ENCODE results near the gene ZP1. TPM values are rescaled to one million over a fixed set of nuclear protein-coding genes. Genes with fewer than 3 reads are reported as not detected.

ZP1 gene
- total RNA-seq, 6 experiments from 2014 or later = 0.13 to 0.30 (median 0.29) TPM; not detected in 3

DNA sequence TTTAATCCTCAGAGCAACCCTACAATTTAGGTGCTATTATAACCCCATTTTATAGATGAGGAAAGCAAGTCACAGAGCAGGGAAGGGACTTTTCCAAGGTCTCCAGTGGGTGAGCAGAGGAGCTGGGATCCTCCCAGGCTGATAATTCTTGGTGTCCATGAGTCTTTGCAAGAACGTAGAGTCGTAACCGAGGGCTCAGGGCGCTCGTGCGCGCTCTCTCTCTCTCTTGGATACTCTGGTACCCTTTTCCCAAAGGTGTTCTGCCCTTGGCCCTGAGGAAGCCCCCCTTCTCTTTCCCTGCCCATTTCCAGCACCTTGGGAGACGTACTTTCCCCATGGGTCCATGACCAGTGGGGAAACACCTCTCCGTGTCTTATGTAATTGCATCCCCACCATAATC, 5.2 kb upstream of the ZP1 start:
- Mint-ChIP-seq H3K4me3 (no peak overlapping the region), H3K27ac (no peak overlapping the region), H3K36me3 (ENCODE audit: low read depth) (no peaks in the 10 kb centered on the region), H3K4me1 (ENCODE audit: low read depth) (peaks cover 19% of the 10 kb centered on the region), H3K9me3 (no peaks in the 10 kb centered on the region), H3K27me3 (ENCODE audit: insufficient read depth) (peaks cover 25% of the 10 kb centered on the region)
- DNase-seq = no peak
- TF ChIP-seq, protein P1, sequence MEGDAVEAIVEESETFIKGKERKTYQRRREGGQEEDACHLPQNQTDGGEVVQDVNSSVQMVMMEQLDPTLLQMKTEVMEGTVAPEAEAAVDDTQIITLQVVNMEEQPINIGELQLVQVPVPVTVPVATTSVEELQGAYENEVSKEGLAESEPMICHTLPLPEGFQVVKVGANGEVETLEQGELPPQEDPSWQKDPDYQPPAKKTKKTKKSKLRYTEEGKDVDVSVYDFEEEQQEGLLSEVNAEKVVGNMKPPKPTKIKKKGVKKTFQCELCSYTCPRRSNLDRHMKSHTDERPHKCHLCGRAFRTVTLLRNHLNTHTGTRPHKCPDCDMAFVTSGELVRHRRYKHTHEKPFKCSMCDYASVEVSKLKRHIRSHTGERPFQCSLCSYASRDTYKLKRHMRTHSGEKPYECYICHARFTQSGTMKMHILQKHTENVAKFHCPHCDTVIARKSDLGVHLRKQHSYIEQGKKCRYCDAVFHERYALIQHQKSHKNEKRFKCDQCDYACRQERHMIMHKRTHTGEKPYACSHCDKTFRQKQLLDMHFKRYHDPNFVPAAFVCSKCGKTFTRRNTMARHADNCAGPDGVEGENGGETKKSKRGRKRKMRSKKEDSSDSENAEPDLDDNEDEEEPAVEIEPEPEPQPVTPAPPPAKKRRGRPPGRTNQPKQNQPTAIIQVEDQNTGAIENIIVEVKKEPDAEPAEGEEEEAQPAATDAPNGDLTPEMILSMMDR (IDR thresholded peaks at IDR 0.05) = no peak

DNA sequence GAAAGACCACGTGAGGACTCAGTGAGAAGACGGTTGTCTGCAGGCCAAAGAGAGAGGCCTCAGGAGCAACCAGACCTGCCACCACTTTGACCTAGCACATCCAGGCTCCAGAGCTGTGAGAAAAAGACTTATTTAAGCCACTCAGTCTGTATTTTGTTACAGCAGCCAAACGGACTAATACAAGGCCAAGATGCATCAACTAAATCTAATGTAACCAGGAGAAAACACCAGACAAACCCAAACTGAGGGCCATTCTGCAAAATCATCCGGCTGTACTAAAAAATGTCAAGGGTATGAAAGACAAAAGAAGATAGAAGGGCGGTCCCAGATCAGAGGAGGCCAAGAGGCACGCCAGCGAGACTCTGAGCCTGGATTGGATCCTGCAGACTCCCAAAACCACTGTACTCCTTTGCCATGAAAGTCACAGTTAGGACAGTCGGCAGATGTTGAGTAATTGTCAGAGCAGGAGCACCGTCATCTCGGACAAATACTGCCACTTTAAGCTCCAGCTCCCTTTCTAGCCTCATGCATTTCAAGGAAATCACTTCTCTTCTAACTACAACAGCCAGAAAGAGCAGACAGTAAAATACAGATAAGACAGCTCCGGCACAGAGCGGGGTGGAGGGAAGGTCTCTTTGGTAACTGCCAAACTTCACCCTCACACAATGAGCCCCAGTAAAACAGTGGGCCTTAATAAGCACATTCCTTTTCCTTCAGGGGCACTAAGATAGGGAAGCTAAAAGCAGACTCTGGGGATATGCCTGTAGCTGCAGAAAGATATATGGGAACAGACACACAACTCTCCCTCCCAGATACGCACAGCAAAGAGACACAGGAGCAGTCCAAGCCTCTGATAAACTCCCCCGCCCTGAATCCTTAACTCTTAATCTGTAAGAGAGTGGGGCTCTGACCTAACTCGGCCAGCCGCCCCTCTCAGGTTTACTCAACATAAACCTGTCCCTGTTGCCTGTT, 3.5 kb upstream of the ZP1 start:
- no peaks in the 10 kb centered on the region for H3K9me3 Mint-ChIP-seq
- peaks cover 5% of the 10 kb centered on the region for H3K4me1 Mint-ChIP-seq (ENCODE audit: low read depth)
- DNase-seq = no peak
- no peaks in the 10 kb centered on the region for H3K36me3 Mint-ChIP-seq (ENCODE audit: low read depth)
- TF ChIP-seq, protein P1 (IDR thresholded peaks at IDR 0.05) = no peak
- H3K27me3 Mint-ChIP-seq (ENCODE audit: insufficient read depth) = peaks cover 25% of the 10 kb centered on the region
- H3K27ac Mint-ChIP-seq = no peak overlapping the region
- H3K4me3 Mint-ChIP-seq = no peak overlapping the region

DNA sequence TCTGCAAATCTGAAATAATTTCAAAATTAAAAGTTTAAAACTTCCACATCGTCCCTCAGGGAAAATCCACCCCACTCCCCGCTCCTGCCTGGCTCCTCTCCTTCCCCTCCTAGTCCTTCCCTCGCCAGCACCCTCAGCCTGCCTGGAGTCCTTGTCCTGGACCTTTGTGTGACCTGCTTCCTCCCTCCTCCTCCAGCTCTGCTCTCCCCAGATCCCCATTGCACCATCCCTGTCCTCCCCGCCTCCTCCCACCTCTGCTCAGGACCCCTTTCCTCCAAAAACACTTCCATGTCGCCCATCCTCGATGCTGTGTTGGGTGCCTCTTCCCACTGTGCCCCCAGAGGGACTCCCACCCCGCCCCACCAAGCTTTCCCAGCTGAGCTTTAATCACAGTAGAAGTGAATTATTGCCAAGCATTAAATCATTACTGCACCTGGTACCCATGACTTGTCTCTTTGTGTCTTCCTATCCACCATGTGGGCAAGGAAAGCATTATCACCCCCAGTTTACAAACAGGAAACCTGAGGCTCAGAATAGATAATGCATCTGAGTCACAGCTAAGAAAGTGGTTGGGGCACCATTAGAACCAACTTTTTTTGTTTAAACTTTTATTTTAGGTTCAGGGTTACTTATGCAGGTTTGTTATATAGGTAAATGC, 2.4 kb upstream of the ZP1 start:
- TF ChIP-seq, protein P1 (IDR thresholded peaks at IDR 0.05) = no peak

DNA sequence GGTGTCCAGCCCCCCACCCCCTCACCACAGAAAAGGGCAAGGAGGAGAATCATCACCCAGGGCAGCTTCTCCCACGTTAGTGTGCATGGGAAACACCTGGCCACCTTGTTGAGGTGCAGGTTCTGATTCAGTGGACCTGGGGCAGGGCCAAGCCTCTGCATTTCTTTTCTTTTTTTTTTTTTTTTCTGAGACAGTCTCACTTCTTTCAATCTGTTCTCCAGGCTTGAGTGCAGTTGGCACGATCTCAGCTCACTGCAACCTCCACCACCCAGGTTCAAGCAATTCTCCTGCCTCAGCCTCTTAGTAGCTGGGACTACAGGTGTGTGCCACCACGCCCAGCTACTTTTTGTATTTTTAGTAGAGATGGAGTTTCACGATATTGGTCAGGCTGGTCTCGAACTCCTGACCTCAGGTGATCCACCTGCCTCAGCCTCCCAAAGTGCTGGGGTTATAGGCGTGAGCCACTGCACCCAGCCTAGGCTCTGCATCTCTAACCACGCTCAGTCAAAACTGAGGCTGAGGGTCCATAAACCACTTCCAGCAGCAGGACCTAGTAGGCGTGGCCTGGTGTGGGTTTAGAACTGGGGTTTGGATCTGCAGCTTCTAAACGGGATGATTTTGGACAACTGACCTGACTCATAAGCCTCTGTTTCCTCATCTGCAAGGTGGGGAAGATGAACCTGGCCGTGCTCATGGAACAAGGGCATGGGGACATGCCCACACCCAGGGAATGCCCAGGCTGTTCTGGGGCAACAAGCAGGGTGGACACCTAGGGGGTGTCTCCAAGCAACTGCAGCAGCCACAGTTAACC, 734 bp downstream of the ZP1 start:
- no peaks in the 10 kb centered on the region for H3K36me3 Mint-ChIP-seq (ENCODE audit: low read depth)
- no peak for DNase-seq
- H3K4me1 Mint-ChIP-seq (ENCODE audit: low read depth) = peaks cover 16% of the 10 kb centered on the region
- H3K9me3 Mint-ChIP-seq = no peaks in the 10 kb centered on the region
- H3K4me3 Mint-ChIP-seq = no peak overlapping the region
- no peak overlapping the region for H3K27ac Mint-ChIP-seq
- TF ChIP-seq, protein P1 (IDR thresholded peaks at IDR 0.05) = no peak
- peaks cover 17% of the 10 kb centered on the region for H3K27me3 Mint-ChIP-seq (ENCODE audit: insufficient read depth)

More for the DNA sequence above, 2.4 kb upstream of the ZP1 start:
- peaks cover 25% of the 10 kb centered on the region for H3K27me3 Mint-ChIP-seq (ENCODE audit: insufficient read depth)
- H3K4me3 Mint-ChIP-seq = no peak overlapping the region
- no peak overlapping the region for H3K27ac Mint-ChIP-seq
- DNase-seq = no peak
- no peaks in the 10 kb centered on the region for H3K9me3 Mint-ChIP-seq
- no peaks in the 10 kb centered on the region for H3K4me1 Mint-ChIP-seq (ENCODE audit: low read depth)
- no peaks in the 10 kb centered on the region for H3K36me3 Mint-ChIP-seq (ENCODE audit: low read depth)

DNA sequence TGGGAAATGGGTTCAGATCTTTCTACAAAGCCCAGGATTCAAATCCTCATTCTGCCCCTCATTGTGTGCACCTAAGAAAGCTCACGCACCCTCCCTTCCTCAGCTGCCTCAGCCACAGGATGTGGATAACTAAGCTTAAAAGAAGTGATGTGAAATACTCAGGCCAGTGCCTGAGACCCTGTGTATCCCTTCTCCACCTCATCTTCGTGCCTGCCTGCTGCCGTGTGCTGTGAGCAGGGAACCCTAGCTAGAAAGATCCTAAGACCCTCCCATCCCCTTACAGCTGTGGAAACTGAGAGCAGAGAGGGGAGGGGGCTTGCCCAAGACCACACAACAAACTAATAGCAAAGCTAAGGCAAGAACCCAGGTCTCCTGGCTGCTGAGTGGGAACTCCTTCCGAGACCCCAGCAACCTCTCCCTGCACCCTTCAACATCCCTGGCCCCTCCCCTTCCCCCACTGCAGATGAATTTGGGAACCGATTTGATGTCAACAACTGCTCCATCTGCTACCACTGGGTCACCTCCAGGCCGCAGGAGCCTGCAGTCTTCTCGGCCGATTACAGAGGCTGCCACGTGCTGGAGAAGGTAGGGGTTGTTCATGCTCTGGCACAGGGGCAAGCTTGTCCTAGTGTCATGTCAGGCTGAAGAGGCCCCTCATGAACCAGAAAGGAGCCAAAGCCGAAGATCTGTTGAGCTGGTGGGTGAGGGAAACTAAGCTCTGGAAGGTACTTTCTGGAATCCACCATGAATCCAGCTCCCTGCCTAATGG, 1.5 kb downstream of the ZP1 start:
- Mint-ChIP-seq H3K27ac (no peak overlapping the region), H3K4me3 (no peak overlapping the region), H3K4me1 (ENCODE audit: low read depth) (peaks cover 23% of the 10 kb centered on the region), H3K36me3 (ENCODE audit: low read depth) (no peaks in the 10 kb centered on the region), H3K9me3 (no peaks in the 10 kb centered on the region), H3K27me3 (ENCODE audit: insufficient read depth) (peaks cover 14% of the 10 kb centered on the region)
- DNase-seq = no peak
- TF ChIP-seq, protein P1 (IDR thresholded peaks at IDR 0.05) = no peak

Data from HFFc6 (cell line).